ENCODE data around the gene ELK4. TPM values are rescaled to one million over a fixed set of nuclear protein-coding genes. Genes with fewer than 3 reads are reported as not detected.

The ELK4 gene
- polyA plus RNA-seq, 3 donors: 1.4 to 9.0 (median 2.6) TPM

- no peaks in the 10 kb centered on the region for H3K79me2 ChIP-seq (ENCODE audit: insufficient read depth, low read length)
- H3K4me3 Mint-ChIP-seq: no peak overlapping the region
- peaks cover 14 to 20% of the 10 kb centered on the region in 2 donors for H3K4me1 ChIP-seq (ENCODE audit: control insufficient read depth in 1 of 2, insufficient read depth in 2 of 2, low read length in 2 of 2)
- no peaks in the 10 kb centered on the region for H3K27me3 ChIP-seq (ENCODE audit: control insufficient read depth in 2 of 2, insufficient read depth in 2 of 2, low read length in 2 of 2)
- intact Hi-C loops (cut with micrococcal nuclease): no loop called here
- H4K20me1 ChIP-seq (ENCODE audit: insufficient read depth, low read length): no peaks in the 10 kb centered on the region
- no peaks in the 10 kb centered on the region for H3K9me3 ChIP-seq (replicated peaks in 1 of 2; ENCODE audit: control insufficient read depth in 1 of 2, insufficient read depth in 1 of 2, low read length in 2 of 2)
- no peak for DNase-seq
- H3K27me3 Mint-ChIP-seq (ENCODE audit: low read depth in 3 of 3): peaks cover 3 to 11% (median 4%) of the 10 kb centered on the region in 3 donors
- no peaks in the 10 kb centered on the region for H3K36me3 Mint-ChIP-seq
- H3K36me3 ChIP-seq (replicated peaks in 1 of 2; ENCODE audit: control insufficient read depth in 1 of 2, insufficient read depth in 2 of 2, low read length in 2 of 2): no peaks in the 10 kb centered on the region
- H2AFZ ChIP-seq (ENCODE audit: insufficient read depth, low read depth, low read length, poor library complexity, severe bottlenecking): no peak overlapping the region
- H3K9ac ChIP-seq (ENCODE audit: insufficient read depth, low read length, poor library complexity, severe bottlenecking): no peak overlapping the region
- no peak overlapping the region for H3K27ac ChIP-seq (ENCODE audit: low read depth in 1 of 2, low read length in 2 of 2)
- WGBS (ENCODE audit: insufficient coverage): 95% methylated on average over 4 of the region's 4 CpGs
- H3K4me1 Mint-ChIP-seq: peaks cover 20% of the 10 kb centered on the region
- H3K4me3 ChIP-seq (replicated peaks in 1 of 3; ENCODE audit: low read depth in 2 of 3, low read length in 3 of 3): no peak overlapping the region
- no peak overlapping the region for H3K4me2 ChIP-seq (replicated peaks; ENCODE audit: extremely low read depth, low read length, poor library complexity, severe bottlenecking)
- H3K9me3 Mint-ChIP-seq: peaks cover 0 to 2% (median 0%) of the 10 kb centered on the region in 7 donors
- TF ChIP-seq CTCF (IDR thresholded peaks at IDR 0.05): no peak
- no peak overlapping the region for H3K27ac Mint-ChIP-seq
Measured at GRCh38 chr1:205587581-205587980, 44.2 kb downstream of the ELK4 start.

DNA sequence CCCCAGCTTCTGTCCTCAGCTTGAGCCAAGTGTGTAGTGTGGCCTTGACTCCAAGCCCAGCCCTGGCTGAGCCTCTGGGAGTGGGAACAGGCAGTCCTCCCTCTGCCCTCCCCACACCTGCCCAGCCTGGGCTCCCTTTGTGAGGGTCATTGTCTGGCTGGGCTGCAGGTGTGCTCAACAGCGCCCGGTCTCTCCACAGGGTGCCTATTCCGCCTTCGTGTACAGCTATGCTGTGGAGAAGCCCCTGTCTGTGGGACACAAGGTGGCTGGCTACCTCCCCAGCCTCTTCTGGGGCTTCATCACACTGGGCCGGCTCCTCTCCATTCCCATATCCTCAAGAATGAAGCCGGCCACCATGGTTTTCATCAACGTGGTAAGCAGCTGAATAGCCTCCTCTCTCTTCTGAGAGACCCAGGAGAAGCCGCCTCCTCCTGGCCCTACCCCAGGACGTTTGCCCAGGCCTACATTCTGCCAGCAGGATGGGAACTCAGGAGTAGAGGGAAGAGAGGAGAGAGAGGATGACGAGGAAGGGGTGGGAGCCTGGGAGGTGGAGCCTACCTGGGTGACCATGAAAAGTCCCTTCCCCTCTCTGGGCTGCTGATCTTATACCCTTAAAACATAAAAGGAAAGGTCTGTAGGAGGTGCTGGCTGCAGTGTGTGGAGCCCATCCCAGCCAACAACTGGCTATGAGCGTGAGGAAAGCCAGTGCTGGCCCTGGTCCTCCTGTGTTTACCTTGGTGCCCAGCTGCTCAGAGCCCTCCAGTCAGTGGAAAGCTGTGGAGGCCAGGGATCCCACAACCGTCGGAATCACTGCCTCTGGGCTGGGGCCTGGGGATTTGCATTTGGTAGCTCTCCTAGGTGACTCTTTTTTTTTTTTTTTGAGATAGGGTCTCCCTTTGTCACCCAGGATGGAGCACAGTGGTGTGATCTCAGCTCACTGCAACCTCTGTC is 45.7 kb downstream of the ELK4 start:
- no peak overlapping the region for H3K4me3 Mint-ChIP-seq
- H3K27ac Mint-ChIP-seq: no peak overlapping the region
- Histone ChIP-seq H3K79me2 (ENCODE audit: insufficient read depth, low read length) (no peaks in the 10 kb centered on the region), H4K20me1 (ENCODE audit: insufficient read depth, low read length) (no peaks in the 10 kb centered on the region), H3K4me3 (replicated peaks in 1 of 3; ENCODE audit: low read depth in 2 of 3, low read length in 3 of 3) (no peak overlapping the region), H2AFZ (ENCODE audit: insufficient read depth, low read depth, low read length, poor library complexity, severe bottlenecking) (no peak overlapping the region), H3K4me2 (replicated peaks; ENCODE audit: extremely low read depth, low read length, poor library complexity, severe bottlenecking) (no peak overlapping the region), H3K9ac (ENCODE audit: insufficient read depth, low read length, poor library complexity, severe bottlenecking) (no peak overlapping the region), H3K27me3 (ENCODE audit: control insufficient read depth in 2 of 2, insufficient read depth in 2 of 2, low read length in 2 of 2) (no peaks in the 10 kb centered on the region), H3K9me3 (replicated peaks in 1 of 2; ENCODE audit: control insufficient read depth in 1 of 2, insufficient read depth in 1 of 2, low read length in 2 of 2) (no peaks in the 10 kb centered on the region), H3K36me3 (replicated peaks in 1 of 2; ENCODE audit: control insufficient read depth in 1 of 2, insufficient read depth in 2 of 2, low read length in 2 of 2) (no peaks in the 10 kb centered on the region), H3K27ac (ENCODE audit: low read depth in 1 of 2, low read length in 2 of 2) (no peak overlapping the region), H3K4me1 (ENCODE audit: control insufficient read depth in 1 of 2, insufficient read depth in 2 of 2, low read length in 2 of 2) (peaks cover 6 to 7% of the 10 kb centered on the region in 2 donors)
- no peak for DNase-seq
- 89% methylated on average over 9 of the region's 13 CpGs for WGBS (ENCODE audit: insufficient coverage)
- H3K36me3 Mint-ChIP-seq: no peaks in the 10 kb centered on the region
- H3K27me3 Mint-ChIP-seq (ENCODE audit: low read depth in 3 of 3): peaks cover 11 to 12% (median 11%) of the 10 kb centered on the region in 3 donors
- no peaks in the 10 kb centered on the region for H3K9me3 Mint-ChIP-seq
- intact Hi-C loops (cut with micrococcal nuclease): no loop called here
- peaks cover 11% of the 10 kb centered on the region for H3K4me1 Mint-ChIP-seq
- no peak for TF ChIP-seq CTCF (IDR thresholded peaks at IDR 0.05)

Data from CD14-positive monocyte (primary cell).